Endothelial cell of umbilical vein (primary cell): ENCODE results near the gene DNAI2.

Experiments
- CTCF ChIP-seq, 2 donors: IDR thresholded peaks; 1 replicate in 1 of 2; 2 replicates in 1 of 2; pipeline ENCODE4 v1.5.1; 2011; ENCODE audit warnings: low read length in 2 of 2, mild to moderate bottlenecking in 2 of 2, moderate library complexity in 2 of 2, control low read depth in 1 of 2, inconsistent platforms in 1 of 2, low read depth in 1 of 2; ENCODE audit not compliant: insufficient read depth in 1 of 2; ENCODE audit errors: extremely low read depth in 1 of 2
- EZH2 ChIP-seq: IDR thresholded peaks from 2 replicates; pipeline ENCODE4 v1.6.1; 2012; ENCODE audit warnings: borderline replicate concordance, low read depth, mild to moderate bottlenecking, moderate library complexity, low read length, inconsistent platforms; ENCODE audit not compliant: severe bottlenecking
- FOS ChIP-seq: IDR thresholded peaks from 2 replicates; pipeline ENCODE4 v1.6.1; 2011; ENCODE audit warnings: mild to moderate bottlenecking, low read length, moderate library complexity, borderline replicate concordance; ENCODE audit not compliant: insufficient read depth
- GATA2 ChIP-seq: IDR thresholded peaks from 2 replicates; pipeline ENCODE4 v1.7.0; 2011; ENCODE audit warnings: low read depth, mild to moderate bottlenecking, moderate library complexity, mixed read lengths, low read length; ENCODE audit not compliant: insufficient read length, insufficient read depth
- JUN ChIP-seq: IDR thresholded peaks from 2 replicates; pipeline ENCODE4 v1.6.1; 2011; ENCODE audit warnings: borderline replicate concordance, low read depth; ENCODE audit not compliant: insufficient read length, insufficient read depth
- MAX ChIP-seq: IDR thresholded peaks from 2 replicates; pipeline ENCODE4 v1.6.1; 2011; ENCODE audit not compliant: insufficient read depth, insufficient read length
- MYC ChIP-seq: IDR thresholded peaks from one replicate; pipeline ENCODE4 v1.6.1; 2011; ENCODE audit warnings: mild to moderate bottlenecking, low read depth, low read length
- POLR2A ChIP-seq: IDR thresholded peaks from 2 replicates; pipeline ENCODE4 v1.6.1; 2012; ENCODE audit warnings: low read depth, mild to moderate bottlenecking, control low read depth, low read length
- POLR2AphosphoS5 ChIP-seq: IDR thresholded peaks from 2 replicates; pipeline ENCODE4 v1.6.1; 2012; ENCODE audit warnings: low read depth, mild to moderate bottlenecking, control low read depth, low read length, moderate library complexity; ENCODE audit not compliant: insufficient read depth

GRCh38 chr17:74316220-74316619 lies 42.2 kb downstream of the DNAI2 start:
- TF ChIP-seq CTCF (IDR thresholded peaks at IDR 0.05; ENCODE audit: extremely low read depth in 1 of 2, insufficient read depth in 1 of 2, low read depth in 1 of 2, low read length in 2 of 2) = no peak
- no peak for TF ChIP-seq FOS
- no peak for TF ChIP-seq EZH2
- TF ChIP-seq JUN = no peak
- no peak for TF ChIP-seq POLR2AphosphoS5
- TF ChIP-seq GATA2 = no peak
- TF ChIP-seq MAX = no peak
- TF ChIP-seq POLR2A = no peak
- no peak for TF ChIP-seq MYC
